GM21360 (cell line): ENCODE data around the gene EXOC6.
"Not testable (repeated sequence)": the region's sequence is repeated elsewhere in the genome, so short reads cannot be mapped to it uniquely, and the experiment has no call there.

Experiments used
- ATAC-seq: cut with Tn5 transposase; IDR thresholded peaks from one replicate; pipeline ENCODE4 v1.9.1; 2021; ENCODE audit warnings: mild to moderate bottlenecking, moderate library complexity; ENCODE audit not compliant: unreplicated experiment

The EXOC6 gene

DNA sequence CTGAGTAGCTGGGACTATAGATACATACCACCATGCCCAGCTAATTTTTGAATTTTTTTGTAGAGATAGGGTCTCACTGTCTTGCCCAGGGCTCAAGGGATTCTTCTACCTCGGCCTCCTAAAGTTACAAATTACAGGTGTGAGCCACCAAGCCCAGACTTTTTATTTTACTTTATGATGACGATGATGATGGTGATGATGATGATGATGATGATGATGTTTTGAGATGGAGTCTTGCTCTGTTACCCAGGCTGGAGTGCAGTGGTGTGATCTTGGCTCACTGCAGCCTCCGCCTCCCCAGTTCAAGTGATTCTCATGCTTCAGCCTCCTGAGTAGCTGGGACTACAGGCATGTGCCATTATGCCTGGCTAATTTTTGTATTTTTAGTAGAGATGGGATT lies 252.8 kb downstream of the EXOC6 start:
- ATAC-seq = not testable (repeated sequence)

- ATAC-seq = no peak
Measured at GRCh38 chr10:93103953-93104352, 255.6 kb downstream of the EXOC6 start.

GRCh38 chr10:93106631-93107072 lies 258.3 kb downstream of the EXOC6 start:
- no peak for ATAC-seq
